ENCODE data around the gene LIMK2.
"Not testable (repeated sequence)": the region's sequence is repeated elsewhere in the genome, so short reads cannot be mapped to it uniquely, and the experiment has no call there.

The LIMK2 gene

DNA sequence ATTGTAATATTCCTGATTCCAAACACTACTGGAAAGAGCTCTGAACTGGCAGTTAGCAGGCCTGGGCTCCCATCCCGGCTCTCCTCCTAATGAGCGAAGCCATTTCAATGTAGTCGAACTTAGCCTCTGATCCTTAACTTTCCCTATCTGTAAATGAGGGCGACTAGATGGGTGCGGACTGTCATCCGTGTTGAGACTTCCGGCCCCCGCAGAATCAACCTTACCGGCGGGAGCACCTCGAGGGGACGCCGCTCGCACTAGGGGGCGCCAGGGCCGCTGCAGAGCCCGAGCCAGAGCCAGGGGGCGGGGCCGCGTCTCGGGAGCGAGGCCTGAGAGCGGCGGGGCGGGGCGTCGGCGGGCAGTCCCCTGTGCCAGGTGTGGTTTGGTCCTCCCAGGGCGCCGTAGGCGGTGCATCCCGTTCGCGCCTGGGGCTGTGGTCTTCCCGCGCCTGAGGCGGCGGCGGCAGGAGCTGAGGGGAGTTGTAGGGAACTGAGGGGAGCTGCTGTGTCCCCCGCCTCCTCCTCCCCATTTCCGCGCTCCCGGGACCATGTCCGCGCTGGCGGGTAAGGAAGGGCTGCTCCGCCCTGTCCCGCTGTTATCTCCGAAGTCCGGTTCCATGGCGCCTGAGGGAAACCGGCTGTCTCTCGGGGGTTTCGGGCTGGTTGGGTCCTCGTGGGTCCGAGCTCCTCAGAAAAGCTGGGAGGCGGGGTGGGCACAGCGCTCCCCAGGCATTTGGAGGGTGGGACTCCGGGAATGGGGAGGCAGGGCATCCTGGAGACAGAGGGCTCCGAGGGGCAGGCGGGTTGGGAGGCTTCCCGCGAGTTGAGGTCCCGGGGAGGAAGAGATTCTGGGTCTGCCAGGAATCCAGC lies at the start of gene LIMK2:
LIMK2 (plus strand) TSS at position 437 of the 869 bp plus-strand sequence; CDS start at position 548, 111 bp downstream.
- DNase-seq (ENCODE audit: low read depth, low spot score): peak; percentile 10

DNA sequence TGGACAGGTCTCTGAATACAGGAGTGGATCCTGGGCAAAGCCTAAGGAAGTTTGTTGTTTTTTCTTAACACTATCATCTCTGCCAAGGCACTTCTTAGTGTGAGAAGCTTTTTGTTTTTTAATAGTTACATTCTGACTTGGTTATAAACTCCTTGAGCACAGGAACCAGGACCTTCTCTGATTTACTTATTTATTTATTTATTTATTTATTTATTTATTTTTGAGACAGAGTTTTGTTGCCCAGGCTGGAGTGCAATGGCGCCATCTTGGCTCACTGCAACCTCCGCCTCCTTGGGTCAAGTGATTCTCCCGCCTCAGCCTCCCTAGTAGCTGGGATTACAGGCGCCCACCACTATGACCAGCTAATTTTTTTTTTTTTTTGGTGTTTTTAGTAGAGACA lies 41.1 kb upstream of the LIMK2 start:
- no peak for DNase-seq (ENCODE audit: low read depth, low spot score)

DNA sequence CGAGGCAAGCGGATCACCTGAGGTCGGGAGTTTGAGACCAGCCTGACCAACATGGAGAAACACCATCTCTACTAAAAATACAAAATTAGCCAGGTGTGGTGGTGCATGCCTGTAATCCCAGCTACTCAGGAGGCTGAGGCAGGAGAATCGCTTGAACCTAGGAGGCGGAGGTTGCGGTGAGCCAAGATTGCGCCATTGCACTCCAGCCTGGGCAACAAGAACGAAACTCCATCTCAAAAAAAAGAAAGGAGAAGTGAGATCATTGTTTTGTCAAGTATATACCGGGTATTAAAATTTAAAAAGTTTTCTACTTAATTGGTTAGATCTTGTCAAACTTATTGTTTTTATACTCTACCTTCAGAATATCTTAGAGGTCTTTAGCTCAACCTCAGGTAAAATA lies 40.4 kb upstream of the LIMK2 start:
- DNase-seq (ENCODE audit: low read depth, low spot score): not testable (repeated sequence)

DNA sequence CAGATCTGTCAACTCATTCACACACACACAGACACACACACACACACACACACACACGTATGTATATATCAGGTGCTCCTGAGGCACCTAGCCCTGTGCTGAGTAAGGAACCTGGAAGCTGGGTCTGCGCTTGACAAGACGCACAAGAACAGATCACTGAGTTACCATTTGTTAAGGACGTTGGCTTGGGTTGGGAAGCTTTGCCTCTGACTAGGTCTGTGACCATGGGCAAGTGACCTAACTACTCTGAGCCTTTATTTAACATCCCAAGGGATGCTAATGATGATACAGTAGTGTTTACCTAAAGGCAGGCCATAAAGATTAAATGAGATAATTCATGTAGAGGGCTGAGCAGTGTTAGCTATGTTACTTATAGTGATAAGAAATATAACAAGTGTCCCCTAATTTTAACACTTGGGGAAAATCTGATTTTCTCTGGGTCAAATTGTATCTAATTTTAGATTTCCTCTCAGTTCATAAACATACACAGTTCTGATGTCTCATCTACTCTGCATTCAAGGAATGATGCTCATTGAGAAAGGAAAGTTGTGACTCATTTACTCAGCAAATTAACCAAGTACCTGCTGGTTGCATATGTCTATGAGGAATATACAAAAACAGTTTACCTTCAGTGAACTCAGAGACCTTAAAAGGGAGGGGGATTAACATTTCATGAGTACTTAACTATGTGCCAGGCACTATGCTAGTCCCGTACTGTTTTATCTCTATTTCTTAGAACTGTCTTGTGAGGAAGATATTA lies 38.5 kb upstream of the LIMK2 start:
- DNase-seq (ENCODE audit: low read depth, low spot score): no peak

DNA sequence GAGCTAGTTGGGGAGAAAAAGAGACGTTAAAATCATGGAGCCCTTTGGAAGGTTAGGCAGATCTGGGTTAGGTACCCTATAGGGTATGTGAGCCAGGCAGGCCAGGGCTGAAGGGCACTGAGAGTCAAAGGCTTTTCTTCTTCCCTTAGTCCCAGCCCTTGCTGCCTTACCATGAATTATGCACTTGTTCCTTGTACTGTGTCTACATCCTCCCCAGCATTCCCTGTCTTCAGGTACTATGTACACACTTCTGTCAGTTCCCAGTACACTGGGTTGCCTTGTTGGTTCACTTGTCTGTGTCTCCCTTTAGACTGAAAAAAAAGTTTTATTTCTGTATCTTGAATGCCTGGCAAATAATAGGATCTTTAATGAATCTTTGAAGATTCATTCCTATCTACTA lies 35.2 kb upstream of the LIMK2 start:
- DNase-seq (ENCODE audit: low read depth, low spot score): no peak

DNA sequence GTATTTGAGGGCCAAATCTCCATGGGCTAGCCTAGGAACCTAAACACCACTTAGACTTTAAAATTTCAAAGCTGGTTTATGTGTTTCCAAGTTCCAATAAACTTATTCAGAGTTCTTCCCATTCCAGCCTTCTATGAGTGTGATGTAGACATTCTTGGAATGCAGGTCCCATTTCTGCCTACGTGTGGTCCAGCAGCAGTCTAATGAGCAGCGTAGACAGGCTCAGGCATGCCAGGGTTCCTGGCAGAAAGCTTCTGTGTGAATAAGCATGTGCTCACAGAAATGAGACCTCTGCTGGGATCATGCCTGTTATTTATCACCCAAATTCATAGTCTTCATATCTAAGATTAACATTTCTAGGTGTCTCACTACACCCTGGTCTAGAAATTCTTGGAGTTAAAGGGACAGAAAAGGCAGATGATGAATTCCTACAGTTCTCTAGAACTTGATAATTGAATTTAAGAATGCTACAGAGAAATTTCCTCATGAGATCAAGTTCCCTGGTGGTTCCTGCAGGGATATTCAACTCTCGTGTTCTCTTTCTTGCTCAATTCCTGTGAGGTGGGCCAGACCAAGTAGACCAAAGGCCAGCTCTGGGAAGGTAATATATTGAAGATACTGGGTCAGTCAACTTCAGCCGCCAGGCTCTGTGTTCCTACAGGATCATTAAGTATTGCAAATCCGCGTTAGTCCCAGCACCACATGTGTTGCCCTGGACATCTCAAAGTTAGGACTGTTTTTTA lies 34.5 kb upstream of the LIMK2 start:
- no peak for DNase-seq (ENCODE audit: low read depth, low spot score)

DNA sequence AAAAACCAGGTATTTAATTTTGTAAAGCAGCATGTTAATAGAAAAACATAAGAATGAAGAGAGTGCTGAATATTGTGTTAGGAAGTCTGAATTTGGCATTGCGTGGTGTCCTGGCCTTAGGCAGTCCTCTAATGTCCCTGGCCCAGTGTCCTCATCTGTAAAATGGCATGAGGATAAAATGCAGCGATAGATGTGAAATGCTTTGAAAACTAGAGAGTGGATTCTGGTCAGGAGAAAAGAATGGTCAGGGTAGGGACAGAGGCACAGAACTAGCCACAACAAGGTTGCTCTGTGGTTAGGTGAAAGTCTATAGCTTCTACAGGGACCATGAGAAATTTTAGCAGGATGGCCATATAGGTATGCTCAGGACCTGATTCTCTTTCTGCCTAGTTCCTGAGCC lies 33.2 kb upstream of the LIMK2 start:
- no peak for DNase-seq (ENCODE audit: low read depth, low spot score)

DNA sequence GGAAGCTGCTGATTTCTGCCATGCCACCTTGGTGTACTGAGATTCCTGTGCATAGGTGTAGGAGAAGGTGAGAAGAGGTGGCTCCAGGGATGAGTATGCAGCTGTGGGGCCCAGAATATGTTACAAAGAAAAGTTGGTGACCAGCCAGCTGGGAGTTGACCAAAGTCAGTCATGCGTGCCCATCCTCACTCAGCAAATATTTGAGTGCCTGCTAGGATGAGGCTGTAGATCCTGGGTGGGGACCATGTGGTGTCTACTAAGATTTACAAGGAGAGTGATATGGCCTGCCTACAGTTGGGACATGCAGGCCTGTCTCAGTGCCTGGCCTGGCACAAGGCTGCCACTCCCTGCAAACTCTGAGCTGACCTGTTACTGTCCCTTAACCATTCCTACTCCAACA lies 32.8 kb upstream of the LIMK2 start:
- no peak for DNase-seq (ENCODE audit: low read depth, low spot score)

DNA sequence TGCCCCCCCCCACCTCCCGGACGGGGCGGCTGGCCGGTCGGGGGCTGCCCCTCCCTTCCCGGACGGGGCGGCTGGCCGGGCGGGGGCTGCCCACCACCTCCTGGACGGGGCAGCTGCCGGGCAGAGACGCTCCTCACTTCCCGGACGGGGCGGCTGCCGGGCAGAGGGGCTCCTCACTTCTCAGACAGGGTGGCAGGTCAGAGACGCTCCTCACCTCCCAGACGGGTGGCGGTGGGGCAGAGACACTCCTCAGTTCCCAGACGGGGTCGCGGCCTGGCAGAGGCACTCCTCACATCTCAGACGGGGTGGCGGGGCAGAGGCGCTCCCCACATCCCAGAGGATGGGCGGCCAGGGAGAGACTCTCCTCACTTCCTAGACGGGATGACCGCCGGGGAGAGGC lies 28.1 kb upstream of the LIMK2 start:
- no peak for DNase-seq (ENCODE audit: low read depth, low spot score)

DNA sequence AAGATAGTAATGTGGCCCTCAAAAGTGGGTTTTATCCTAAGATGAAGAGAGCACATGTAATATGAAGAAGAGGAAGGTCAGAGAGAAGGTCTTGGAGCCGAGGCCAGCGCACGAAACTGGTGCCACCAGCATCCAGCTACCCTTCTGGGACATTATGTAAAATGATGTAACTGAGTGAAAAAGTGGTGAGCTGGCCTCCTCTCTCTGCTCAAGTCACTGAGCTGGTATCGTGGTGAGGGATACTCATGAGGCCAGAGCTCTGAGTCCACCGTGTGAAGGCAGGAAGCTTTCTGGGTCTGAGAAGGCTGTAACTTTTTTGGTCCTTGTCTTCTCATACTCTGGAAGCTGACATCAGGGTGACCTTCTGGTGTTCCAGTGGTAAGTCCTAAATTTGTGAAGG lies 27.0 kb upstream of the LIMK2 start:
- no peak for DNase-seq (ENCODE audit: low read depth, low spot score)

DNA sequence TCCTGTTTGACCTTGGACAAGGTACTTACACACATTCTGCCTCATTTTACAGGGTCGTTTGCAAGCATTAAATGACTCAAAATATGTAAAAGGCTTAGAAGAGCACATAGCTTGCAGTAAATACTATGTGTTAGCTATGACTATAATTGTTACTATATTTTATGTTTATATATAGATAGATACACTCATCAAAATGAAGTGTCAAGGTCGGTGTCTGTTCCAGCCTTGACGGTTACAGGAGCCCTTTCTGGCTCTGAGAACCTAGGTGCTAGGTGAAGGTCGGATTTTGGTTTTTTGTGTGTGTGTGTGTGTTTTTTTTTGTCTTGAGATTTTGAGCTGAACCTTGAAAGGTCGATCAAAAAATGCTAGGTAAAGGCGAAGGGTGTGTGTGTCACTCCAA lies 24.5 kb upstream of the LIMK2 start:
- DNase-seq (ENCODE audit: low read depth, low spot score): no peak

DNA sequence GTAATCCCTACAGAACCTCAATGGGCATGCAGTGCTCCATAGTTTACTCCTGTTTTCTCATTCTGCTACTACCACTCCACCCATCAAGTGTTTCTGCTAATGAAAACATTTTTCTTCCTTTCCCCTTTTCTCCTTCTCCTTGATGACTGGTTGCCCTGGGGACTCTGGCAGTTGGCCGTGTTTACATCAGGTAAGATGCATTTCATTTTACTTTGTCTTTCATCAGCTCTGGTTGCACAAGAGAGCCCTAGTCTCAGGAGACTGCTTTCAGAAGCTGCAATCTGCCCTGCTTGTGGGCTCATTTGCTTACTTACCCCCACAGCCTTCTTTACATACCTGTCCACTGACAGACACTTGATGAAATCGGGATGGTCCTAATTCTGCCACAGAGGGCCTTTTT lies 19.6 kb upstream of the LIMK2 start:
- no peak for DNase-seq (ENCODE audit: low read depth, low spot score)

DNA sequence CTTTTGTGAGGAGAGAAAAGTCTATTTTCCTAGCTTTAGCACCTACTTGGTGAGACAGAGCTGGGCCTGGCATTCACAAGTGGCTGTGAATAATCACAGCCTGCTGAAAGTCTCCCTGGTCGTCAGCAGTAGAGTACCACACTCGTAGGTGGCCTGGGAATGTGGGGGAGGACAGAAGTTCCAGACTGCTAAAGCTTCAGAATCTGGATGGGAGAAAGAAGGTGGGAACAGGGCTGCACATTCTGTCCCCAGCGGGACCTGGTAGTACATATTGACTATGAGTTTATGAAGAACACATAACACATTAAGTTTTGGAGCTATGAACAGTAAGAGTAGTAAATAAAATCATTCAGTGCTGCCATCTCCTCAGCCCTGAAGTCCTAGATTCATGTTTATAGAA lies 19.0 kb upstream of the LIMK2 start:
- DNase-seq (ENCODE audit: low read depth, low spot score): no peak

DNA sequence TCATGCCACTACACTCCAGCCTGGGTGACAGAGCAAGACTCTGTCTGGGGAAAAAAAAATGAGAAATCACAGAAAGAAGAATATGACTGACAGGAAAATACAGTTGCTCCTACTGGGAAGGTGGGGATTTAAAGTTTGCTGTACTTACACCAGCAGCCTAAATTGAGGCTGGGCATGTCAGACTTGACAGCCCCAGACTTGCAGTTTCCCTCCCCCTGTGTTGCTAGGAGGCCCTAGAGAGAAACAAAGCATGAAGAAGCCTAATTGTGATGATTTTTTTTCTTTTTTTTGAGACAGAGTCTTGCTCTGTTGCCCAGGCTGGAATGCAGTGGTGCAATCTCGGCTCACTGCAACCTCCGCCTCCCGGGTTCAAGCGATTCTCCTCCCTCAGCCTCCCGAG lies 17.4 kb upstream of the LIMK2 start:
- not testable (repeated sequence) for DNase-seq (ENCODE audit: low read depth, low spot score)

DNA sequence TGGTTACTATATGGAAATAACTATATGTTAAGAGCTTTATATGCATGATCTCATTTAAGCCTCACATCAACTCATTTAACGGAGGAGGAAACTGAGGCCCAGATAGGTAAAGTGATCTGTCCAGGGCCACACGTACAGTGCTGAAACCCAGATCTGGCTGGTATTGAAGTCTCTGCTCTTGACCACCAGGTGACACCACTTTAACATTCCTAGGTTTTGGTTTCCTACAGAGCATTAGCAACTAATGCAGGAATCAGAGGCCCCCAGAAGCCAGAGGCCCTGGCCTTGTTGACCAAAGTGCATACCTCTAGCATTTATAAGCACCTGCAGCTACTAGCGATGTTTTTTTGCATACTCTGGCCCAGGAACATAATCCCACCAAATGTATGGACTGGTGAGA lies 12.9 kb upstream of the LIMK2 start:
- DNase-seq (ENCODE audit: low read depth, low spot score): no peak

DNA sequence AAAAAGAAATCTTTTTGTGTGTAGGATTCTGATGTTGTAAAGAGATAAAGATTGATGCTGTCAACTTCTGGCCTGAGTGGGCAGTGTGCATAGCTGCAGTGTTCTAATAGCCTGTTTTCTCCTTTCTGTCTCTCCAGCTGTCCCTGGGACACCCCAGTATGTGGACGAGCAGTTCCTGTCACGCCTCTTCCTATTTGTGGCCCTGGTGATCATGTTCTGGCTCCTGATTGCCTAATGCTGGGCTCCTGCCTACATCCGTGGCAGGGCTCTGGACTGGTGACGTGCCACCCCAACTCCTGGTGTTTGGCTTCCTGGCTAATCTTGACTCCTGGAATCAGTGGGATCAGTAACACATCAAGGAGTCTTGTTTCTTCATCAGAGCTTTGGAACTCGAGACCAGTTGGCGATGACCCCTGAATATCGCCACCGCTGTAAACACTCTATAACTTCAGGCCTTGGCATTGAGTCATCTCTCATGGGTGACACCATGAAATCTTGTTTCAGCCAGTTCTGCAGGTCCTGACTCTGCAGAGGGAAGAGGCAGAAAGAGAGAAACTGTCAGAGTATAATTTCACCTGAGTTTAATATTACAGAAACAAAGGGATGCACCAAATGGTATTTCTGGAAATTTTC lies 7.6 kb upstream of the LIMK2 start:
- DNase-seq (ENCODE audit: low read depth, low spot score): not testable (repeated sequence)

DNA sequence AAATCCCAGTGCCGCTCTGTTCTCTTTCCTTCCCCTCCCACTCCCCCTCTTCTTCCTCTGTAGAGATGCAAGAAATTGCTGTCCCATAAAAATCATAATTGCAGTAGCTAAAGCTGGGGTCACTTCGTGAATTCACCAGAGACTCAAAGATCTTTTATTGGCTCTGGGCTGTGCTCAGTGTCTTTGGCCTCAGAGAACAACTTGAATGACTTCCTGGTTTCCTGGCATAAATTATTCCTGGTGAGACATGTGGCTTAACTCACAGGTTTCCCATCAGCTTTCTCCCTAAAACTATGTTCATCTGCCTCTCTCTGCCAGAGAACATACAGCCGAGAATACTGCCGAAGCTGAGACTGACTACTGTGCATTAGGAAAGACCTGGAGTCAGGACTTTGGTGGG lies 7.0 kb upstream of the LIMK2 start:
- DNase-seq (ENCODE audit: low read depth, low spot score): not testable (repeated sequence)

DNA sequence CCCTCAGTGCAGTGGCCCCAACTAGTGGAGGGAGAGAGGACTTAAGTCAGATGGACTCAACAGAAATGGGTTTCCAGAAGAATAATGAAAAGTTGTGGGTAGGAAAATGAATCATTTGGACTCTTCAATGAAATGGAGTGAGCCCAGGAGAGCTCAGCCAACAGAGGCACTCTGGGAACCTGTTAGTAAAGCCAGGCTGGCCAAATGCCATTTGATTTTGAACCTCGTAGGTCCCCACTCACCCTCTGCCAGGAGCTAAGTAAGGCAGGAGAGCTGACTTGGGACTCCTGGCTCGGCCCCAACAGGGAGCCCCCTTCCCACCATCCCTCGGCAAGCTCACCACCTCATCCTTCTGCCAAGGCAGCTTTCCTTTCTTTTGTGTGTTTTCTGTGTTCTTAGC lies 5.6 kb upstream of the LIMK2 start:
- not testable (repeated sequence) for DNase-seq (ENCODE audit: low read depth, low spot score)

DNA sequence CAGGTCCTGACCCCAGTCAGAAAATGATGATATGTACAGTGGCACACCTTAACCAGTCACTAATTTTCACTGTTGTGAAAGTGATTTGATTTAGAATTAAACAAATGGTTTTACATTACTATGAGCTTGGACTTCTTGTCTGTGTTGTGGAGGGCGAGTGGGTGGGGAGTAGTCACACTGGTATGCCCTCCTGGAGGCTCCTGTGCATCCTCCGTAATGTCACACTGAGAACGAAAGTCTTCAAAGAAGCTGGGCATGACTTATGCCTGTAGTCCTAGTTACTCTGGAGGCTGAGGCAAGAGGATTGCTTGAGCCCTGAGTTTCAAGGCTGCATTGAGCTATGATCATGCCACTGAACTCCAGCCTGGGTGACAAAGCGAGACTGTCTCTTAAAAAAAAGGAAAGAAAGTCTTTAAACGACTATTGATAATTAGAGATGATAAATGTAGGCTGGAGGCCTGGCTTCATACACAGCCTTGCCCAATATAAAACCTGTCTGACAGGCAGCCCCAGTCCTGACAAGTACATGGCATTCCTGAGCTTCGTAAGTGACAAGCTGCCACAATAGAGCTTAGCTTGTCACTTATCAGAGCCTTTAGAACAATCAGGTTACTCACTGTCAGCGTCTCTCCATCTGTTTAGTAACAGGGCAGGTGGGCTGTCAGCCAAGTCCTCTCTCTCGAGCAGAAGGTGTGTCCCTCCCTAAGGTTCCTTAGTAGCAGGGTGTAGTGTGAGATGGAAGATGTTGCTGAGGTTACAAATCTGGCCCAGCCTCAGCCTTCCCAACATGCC lies 5.0 kb upstream of the LIMK2 start:
- no peak for DNase-seq (ENCODE audit: low read depth, low spot score)

DNA sequence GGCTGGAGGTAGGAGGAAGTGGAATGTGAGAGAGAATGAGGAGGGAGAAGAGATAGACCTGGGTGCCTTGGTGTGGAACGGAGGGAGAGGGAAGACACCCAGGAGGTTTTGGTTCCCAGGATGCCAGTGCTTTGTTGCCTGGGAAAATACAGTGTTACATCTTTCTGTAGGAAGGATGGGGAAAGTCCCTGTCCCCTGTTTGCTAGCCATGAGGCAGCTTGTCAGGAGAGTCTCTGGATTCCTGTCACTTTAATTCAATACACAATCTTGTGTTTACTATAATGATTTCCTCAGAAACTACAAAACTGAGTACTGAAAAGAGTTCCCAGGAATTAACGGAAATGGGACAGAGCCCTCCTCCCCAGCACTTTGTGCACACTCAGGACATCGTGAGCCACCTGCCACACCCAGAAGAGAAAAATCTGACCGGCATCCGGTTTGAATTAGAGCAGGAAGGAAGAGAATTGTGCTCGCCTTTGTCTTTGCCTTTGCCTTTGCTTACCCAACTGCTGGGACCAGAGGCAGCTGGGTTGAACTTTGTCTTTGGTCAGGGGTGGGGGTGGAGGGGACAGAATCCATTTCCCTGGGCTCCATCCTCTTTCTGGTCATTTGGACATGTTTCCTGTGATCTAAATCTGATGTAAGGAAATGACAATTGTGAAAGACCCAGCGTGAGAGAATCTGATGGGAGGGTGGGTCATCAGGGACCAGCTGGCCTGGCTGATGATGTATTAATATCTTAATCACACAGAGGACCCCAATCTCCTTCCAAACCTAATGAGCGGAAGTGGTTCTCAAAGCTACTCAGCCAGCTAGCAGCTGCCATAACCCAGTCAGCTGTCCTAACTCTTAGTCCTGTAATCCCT lies 1.3 kb upstream of the LIMK2 start:
- DNase-seq (ENCODE audit: low read depth, low spot score): no peak
